Fibroblast of skin of left quadriceps (primary cell): ENCODE data around the gene ARHGEF10L.
A peak's percentile ranks its signal among the peaks of the same experiment; 100 is the strongest.
"Not testable (repeated sequence)": the region's sequence is repeated elsewhere in the genome, so short reads cannot be mapped to it uniquely, and the experiment has no call there.

Source experiments
- DNase-seq, 2 experiments: peaks; one replicate each; pipeline ENCODE4 v3.0.0-alpha.2; 2013; ENCODE audit warnings: low read depth in 2 of 2

Gene ARHGEF10L

GRCh38 chr1:17609529-17609928, 70.0 kb downstream of the ARHGEF10L start:
- DNase-seq: no peak

DNA sequence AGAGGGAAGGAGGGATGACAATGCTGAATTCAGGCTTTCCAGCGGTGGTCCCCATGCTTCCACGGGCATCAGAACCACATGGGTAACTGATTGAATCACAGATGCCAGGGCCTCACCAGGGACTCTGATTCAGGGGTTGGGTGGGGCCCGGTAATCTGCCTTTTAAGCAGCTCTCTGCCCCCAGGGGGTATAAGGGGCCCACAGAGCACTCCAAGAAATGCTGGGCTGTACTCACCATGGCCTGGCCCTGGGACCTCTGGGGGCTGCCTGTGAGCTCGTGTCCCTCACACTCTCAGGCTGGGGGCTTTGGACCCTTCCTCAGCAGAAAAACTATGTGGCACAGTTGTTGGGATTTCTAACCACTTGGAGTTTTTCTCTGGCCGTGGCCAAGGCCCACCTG, 70.6 kb downstream of the ARHGEF10L start:
- no peak for DNase-seq

- no peak for DNase-seq
Measured at GRCh38 chr1:17610713-17611112, 71.2 kb downstream of the ARHGEF10L start.

DNA sequence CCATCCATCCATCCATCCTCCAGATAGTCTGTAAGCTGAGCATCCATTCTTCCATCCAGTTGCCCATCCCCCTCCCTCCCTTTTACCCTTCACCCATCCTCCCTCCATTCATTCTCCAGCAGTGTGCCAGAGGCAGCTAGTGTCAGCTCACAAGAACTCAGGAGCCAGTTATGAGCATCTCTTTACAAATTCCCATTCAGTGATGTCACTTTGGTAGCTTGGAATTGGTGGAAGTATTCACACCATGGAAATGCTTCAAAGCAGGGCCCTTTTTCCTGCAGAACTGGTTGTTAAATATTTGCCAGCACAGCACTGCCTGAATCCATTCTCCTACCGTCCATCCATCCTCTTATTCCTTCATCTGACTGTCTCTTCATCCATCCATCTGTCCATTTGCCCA, 72.5 kb downstream of the ARHGEF10L start:
- peak; percentile 27 to 40 for DNase-seq

DNA sequence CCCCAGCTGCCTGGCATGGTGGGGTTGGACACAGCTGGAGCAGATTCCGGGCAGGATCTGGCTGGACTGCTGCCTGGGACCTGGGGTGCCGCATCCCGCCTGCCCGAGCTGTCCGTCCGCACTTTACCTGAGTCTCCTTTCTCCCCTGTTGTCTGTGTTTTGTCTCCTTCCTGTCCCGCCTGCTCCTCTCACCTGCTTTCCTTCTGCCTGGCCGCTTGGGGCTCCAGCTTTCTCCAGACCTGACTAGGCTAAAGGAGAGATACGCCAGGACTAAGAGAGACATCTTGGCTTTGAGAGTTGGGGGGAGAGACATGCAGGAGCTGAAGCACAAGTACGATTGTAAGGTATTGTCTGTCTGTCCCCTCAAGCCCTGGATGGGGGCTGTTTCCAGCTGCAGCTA, 73.3 kb downstream of the ARHGEF10L start:
- DNase-seq: no peak

DNA sequence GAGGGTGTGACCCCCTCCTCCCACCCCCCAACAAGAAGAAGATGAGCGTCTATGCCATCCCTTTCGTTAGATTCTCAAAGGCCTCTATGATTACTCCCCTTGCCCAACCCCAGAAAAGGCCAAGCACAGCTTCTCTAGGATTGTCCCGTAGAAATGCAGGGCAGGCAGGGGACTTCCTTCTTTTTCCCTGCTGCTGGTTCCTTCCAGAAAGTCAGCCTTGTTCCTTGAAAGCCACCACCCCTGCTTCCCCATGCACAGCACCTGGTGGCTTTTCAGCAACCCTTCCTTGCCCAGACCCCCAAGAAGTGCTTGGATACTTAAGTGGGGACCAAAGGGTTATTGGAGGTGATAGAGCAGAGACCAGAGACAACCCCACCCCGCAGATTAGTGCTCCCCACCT, 75.1 kb downstream of the ARHGEF10L start:
- no peak for DNase-seq

DNA sequence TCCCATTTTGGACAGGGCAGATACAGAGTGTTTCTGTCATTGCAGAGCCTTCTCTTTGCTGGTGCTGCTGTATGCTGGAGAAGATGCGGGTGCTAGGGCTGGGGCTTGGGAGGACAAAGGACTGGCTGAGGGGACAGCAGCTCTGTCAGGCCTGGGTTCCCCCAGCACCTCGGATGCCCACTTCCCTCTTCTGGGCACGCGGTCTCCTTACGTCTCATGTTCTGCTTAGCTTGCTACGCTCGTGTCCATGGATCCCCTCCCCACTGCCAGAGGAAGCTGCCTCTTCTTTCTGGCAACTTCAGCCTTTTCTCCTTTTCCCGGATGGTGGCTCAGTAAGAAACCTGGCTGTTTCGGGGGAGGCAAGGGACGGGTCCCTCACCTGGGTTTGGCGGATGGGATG, 75.7 kb downstream of the ARHGEF10L start:
- DNase-seq: no peak

DNA sequence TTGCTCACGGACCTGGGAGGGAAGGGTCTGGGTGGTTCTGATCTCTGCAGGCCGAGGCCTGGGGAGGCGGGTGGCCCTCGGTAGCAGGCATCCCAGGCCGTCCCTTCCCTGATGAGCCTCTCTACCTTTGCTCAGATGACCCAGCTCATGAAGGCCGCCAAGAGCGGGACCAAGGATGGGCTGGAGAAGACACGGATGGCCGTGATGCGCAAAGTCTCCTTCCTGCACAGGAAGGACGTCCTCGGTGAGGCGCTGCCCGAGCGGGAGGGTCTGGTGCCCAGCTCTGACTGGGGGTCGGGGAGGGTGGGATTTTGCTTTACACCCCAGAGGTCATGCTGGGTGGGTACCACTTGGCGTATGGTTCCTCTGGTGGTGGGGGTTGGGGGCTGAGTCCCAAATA, 76.5 kb downstream of the ARHGEF10L start:
- no peak for DNase-seq

- DNase-seq: no peak
Measured at GRCh38 chr1:17616731-17617279, 77.3 kb downstream of the ARHGEF10L start.

- DNase-seq: no peak
Measured at GRCh38 chr1:17617787-17618557, 78.5 kb downstream of the ARHGEF10L start.

GRCh38 chr1:17618558-17619247, 79.2 kb downstream of the ARHGEF10L start:
- DNase-seq: no peak

GRCh38 chr1:17620448-17620847, 81.0 kb downstream of the ARHGEF10L start:
- no peak for DNase-seq

DNA sequence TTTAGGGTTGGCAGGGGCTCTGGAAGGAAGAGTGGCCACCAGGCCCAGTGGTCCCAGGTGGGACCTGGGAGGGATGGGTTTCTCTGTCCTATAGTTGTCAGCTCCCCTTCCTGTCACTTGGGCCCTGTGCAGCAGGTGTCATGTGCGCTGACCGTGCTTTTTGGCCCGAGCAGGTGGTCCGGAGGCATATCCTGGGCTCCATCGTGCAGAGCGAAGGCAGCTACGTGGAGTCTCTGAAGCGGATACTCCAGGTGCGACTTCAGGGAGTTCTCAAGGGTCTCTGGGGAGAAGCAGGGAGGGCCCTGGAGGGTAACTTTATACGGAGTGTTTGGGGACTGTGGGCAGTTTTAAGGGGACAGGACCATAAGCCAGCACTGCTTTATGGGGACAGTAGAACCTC, 82.2 kb downstream of the ARHGEF10L start:
- no peak for DNase-seq

GRCh38 chr1:17622823-17623222, 83.3 kb downstream of the ARHGEF10L start:
- DNase-seq: no peak

GRCh38 chr1:17624611-17625233, 85.2 kb downstream of the ARHGEF10L start:
- no peak for DNase-seq

GRCh38 chr1:17627239-17628052, 87.9 kb downstream of the ARHGEF10L start:
- DNase-seq: no peak

GRCh38 chr1:17629046-17629445, 89.5 kb downstream of the ARHGEF10L start:
- not testable (repeated sequence) for DNase-seq

DNA sequence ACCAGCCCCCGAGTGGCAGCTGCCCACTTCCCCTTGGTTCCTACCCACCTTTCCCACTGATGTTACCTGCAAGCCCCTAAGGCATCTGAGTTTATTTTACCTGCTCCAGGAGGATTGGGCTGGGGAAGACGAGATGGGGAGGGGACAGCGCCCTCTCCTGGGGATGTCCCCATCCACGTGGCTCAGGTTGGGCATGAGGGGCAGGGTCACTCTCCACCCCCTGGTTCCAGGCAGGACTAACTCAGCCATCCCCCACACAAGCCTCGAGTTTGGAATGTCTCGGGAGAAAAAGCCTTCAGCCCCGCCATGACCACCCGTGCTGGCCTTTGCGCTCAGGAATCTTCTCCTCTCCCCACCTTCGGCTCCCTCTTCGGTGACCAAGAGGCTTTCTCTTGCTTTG, 90.0 kb downstream of the ARHGEF10L start:
- no peak for DNase-seq

DNA sequence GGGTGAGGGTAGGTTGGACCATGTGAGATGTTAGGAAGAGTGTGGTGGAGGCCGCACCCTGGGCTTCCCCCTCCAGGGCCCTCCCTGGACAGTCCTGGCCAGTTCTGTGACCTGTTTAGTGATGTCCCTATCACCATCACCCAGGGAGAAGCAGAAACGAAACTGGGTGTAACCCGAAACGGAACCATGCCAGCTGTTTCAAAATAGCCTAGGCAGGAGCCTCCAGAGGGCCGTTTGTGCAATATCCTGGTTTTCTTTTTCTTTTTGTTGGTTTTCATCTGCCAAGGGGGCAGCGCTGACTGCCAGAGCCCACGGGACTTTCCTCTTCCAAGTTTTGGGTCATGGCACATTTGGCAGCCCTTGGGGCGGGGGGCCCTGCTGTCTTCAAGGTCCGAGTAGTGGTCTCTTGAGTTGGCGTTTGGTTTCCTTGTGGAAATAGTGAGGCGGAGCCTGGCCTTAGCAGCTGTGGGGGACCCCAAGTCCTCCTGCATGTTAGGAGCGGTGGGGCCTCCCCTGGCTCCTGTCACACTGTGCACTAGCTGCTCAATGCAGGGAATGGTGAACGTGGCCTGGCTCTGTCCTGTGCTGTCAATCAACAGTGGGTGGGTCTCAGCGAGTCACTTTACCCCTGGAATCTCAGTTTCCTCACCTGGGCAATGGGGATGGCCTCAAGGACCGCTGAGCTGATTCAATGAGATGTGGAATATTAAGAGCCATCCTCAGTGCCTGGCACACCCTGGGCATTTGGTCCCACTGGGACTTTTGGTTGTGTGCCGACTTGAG, 90.7 kb downstream of the ARHGEF10L start:
- DNase-seq: no peak

DNA sequence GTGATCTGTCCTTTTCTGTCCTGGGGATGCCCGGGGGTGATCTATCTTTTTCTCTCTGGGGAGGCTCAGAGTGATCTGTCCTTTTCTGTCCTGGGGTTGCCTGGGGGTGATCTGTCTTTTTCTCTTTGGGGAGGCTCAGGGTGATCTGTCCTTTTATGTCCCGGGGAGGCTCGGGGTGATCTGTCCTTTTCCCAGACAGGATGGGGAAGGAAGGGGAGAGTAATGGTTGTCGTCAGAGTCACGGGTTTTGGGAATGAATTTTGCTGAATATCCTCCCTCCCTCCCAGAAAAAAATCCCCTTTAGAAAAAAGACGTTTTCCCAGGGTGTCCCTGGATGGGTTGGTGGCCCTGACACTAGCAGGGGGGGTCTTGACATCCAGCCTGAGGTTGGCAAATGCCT, 91.5 kb downstream of the ARHGEF10L start:
- DNase-seq: no peak

DNA sequence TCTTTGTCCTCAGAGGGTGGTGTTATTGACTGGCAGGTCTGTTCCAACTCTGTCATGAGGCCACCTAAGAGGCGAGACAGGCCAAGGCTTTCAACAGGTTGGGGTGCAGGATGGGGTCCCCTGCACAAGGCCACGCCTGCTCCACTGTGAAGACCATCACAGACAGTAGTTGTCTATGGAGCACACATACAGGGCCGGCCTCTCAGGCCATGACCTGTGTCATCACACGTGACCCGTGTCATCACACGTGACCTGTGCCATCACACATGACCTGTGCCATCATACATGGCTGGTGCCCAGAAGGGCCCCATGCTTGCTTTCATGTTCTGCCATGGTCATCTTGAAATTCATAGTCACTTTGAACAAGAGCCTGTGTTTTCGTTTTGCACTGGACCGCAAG, 91.9 kb downstream of the ARHGEF10L start:
- DNase-seq: no peak
